GM21737 (cell line): Measurements from ENCODE around the gene TXNRD1.
"Not testable (repeated sequence)": the region's sequence is repeated elsewhere in the genome, so short reads cannot be mapped to it uniquely, and the experiment has no call there.

Experiments used
- ATAC-seq: cut with Tn5 transposase; IDR thresholded peaks from one replicate; pipeline ENCODE4 v1.9.1; 2021; ENCODE audit warnings: mild to moderate bottlenecking, moderate library complexity; ENCODE audit not compliant: unreplicated experiment

TXNRD1 gene

DNA sequence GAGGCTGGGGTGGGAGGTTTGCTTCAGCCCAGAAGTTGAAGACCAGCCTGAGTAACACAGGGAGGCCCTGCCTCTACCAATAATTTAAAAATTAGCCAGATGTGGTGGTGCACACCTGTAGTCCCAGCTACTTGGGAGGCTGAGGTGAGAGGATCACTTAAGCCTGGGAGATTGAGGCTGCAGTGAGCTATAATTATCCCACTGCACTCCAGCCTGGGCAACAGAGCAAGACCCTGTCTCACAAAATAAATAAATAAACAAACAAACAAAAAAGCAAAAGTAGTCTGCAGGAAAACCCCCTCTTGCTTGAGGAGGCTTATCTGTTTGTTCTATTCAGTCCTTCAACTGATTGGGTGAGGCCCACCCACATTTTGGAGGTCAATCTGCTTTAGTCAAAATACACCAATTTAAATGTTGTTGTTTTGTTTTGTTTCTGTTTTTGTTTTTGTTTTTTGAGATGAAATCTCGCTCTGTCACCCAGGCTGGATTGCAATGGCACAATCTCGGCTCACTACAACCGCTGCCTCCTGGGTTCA is 24.9 kb upstream of the TXNRD1 start:
- ATAC-seq: no peak

DNA sequence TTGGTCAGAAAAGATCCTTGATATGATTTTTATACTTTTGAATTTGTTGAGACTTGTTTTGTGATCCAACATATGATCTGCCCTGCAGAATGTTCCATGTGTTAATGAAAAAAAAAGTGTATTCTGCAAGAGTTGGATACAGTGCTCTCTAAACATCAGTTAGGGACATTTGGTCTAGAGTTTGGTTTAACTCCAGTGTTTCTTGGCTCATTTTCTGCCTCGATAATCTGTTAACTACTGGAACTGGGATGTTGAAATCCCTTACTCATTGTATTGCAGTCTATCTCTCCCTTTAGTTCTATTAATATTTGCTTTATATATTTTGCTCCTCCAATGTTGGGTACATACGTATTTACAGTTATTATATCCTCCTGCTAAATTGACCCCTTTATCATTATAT is 18.3 kb upstream of the TXNRD1 start:
- ATAC-seq: no peak

GRCh38 chr12:104199964-104200363 is 15.6 kb upstream of the TXNRD1 start:
- ATAC-seq: no peak

GRCh38 chr12:104201238-104202001 is 14.2 kb upstream of the TXNRD1 start:
- ATAC-seq: no peak

GRCh38 chr12:104204690-104205480 is 10.7 kb upstream of the TXNRD1 start:
- no peak for ATAC-seq

DNA sequence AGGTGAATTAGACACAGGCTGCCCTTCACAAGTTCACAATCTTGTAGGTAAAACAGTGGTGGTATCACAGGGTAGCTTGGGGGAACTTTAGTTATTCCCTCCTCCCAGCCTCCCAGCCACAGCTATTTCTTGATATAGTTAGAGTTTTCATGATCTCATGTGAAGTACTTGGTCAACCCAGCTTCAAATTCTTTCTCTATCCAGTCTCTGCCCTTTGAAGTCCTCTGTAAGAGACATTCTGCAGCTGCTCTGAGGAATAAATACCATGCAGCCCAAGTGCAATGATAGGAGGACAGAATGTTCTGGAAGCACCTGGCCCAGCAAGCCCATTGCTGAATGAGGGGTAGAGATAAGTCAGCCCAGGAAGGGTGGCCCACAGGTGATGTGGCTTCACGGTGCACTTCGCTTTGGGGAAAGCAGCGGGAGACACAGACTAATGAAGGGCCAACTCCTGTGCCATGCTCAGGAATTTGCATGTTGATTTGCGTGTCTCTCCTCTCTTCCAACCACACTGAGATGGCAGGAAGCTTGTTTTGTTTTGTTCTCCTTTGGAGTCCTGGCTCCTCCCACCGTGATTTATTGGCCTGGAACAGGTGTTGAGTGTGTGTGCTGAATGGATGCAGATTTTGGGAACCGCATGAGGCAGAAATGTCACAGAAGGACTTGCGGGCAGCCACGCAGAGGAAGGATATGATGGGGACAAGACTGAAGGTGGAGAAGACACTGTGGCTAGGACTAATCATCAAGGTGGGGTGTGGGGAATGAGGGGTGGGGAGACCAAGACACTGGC is 8.0 kb upstream of the TXNRD1 start:
- no peak for ATAC-seq

DNA sequence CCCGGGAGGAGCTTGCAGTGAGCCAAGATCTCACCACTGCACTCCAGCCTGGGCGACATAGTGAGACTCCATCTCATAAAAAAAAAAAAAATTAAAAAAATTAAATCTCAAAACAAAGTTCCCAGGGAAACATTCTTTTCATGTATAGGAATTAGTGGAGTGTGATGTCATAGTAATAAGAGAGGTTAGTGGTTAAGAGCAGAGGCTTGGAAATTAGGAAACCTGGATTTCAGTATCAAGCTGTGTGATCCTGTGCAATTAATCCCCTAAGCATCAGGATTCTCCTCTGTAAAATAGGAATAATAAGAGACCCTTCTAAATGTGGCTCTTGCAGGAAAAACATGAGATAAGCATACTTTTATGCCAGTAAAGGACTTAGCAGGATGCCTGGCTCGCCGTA is 3.1 kb upstream of the TXNRD1 start:
- no peak for ATAC-seq

DNA sequence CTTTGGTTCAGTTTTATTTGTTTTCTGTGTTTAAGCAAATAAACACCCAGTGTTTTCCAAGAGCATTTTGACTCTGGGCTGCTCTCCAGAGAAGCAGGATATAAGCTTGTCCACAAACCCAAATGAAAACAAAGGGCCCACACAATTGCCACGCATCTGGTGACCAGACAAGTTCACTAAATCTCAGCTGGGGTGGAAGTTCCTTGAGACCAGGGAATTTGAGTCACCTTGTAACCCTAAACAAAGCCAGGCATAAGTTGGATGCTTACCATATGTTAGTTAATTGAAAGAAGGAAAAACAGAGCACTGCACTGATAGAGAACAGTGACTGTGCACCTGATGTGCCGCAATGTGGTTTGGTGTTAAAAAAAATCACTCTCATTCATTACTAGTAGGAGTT is 1.6 kb upstream of the TXNRD1 start:
- no peak for ATAC-seq

GRCh38 chr12:104216521-104216924 is 944 bp downstream of the TXNRD1 start:
- no peak for ATAC-seq

DNA sequence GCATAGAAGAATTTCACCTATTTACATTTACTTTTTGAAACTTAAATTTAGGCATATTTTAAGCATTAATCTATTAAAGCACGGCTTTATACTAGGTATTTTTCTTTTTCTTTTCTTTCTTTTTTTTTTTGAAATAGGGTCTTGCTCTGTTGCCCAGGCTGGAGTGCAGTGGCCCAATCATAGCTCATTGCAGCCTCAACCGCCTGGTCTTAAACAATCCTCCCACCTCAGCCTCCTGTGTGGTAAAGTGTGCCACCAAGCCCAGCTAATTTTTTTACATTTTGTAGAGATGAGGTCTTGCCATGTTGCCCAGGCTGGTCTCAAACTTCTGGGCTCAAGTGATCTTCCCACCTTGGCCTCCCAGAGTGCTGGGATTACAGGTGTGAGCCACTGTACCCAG is 2.9 kb downstream of the TXNRD1 start:
- ATAC-seq: not testable (repeated sequence)

DNA sequence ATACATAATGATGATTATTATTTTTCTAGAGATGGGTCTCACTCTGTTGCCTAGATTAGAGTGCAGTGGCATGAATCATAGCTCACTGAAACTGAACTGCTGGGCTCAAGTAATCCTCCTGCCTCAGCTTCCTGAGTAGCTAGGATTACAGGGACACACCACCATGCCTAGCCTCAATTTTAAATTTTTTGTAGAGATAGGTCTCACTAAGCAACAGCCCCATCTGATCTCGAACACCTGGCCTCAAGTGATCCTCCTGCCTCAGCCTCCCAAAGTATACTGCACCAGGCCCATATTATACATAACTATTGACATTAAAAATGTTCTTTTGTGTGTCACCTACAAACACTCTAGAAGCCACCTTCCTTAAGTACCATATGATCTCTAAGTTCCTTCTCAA is 3.4 kb downstream of the TXNRD1 start:
- ATAC-seq: no peak

DNA sequence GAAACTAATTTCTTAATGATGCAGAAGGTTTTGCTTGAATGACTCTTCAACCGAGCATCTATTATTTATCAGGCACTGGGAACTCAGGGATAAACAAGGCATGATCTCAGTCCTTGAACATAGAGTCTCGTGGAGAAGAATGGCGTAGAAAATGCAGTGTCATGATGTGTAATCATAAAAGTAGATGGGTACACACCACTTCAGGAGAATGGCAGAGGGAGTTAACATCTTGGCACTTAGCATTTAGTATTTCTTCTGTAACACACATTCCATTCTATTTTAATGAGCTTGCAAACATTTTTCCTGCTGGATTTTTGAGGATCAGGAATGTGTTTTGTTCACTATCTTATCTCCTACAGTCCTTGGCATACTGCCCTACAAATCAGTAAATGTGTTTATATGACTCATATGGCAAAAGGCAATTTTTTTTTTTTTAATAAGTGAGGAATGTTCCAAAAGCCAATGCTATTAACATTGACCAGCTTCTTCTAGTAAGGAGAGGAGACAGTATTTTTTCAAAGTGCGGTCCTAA is 3.8 kb downstream of the TXNRD1 start:
- no peak for ATAC-seq

DNA sequence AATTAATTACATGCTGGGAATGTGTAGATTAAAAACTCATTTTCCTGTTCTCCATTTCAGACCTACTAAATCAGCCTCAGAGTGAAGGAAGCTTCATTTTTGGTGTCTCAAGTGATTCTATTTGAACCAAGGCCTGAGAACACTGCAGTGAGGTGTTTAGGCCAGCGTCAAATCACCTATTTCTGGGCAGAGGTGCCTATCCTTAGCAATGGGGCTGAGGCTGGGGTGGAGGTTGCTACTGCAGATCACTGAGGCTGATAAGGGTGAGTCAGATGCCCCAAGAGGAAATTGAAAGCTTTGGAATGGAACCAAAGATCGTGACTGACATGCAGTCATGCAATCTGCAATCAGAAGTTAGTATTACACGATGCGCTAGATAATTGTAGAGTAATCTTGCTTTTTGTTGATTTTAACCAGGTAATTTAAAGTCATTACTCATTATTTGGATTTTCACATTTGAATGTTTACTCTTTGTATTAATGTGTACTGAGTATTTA is 4.4 kb downstream of the TXNRD1 start:
- ATAC-seq: no peak

GRCh38 chr12:104220931-104221330 is 5.4 kb downstream of the TXNRD1 start:
- ATAC-seq: no peak

DNA sequence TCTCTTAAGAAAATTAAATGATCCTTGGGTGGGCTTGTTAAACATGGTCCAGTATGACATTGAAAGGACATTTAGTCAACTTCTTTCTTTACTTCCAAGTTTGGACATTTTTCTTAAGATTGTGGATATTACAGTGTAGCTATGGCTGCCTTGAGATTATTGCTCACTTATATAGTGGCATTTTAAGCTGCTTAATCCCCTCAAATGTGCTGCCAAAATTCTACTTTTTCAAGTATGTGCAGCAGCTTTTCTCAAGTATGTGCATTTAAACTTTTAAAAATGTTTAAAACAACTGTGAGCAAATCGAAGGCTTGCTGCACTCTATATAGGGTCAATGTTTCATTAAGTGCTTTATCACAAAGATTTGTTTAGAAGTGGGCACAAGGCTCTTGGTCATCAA is 7.4 kb downstream of the TXNRD1 start:
- no peak for ATAC-seq

DNA sequence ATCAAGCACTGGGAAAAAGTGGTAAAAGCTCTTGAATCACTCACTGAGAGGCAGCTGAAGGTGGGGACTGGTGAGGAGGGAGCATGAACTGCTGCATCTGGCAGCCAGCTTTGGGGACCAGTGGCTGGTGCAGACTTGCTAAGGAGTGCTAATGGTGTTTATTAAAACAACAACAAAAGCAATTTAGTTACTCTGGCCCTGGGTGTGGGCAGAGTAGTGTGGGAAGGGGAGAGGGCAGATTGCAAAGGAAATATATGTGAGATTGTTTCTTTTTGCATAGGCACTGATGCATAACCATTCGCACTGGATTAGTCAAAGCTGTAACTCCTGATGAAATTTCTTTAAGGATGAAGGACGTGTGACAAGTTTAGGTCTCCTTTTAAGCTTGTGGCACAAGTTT is 8.1 kb downstream of the TXNRD1 start:
- no peak for ATAC-seq

- no peak for ATAC-seq
Measured at GRCh38 chr12:104226672-104227071, 11.1 kb downstream of the TXNRD1 start.

- ATAC-seq: no peak
Measured at GRCh38 chr12:104230304-104231095, 14.9 kb downstream of the TXNRD1 start.

DNA sequence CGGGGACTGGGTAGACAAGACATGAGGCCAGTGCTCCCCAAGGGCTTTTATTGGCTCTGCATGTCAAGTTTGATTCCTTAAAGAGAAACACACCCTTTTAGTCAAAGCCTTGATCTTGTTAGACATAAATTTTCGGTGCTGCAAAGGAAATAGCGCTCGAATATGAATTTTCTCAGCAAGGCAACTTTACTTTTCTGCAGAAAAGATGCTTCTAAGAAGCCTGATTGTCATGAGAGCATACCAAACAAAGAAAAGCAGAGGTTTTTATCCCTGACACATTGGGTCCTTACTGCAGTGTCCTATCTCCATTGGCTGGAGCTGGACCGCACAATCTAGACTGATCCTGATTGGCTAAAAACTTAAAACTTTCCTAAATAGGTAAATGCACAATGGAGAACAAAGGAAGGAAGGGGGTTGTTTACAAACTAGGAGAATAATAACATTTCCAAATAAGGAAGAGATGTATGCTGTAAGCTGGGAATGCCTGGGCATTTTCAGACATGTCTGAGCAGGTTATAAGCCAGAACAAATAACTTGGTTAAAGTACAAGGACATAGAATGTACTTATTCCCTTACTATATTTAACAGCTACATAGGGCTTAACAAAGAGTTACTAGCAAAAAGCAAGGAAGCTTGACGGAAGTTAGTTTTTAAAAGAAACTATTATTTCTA is 17.2 kb downstream of the TXNRD1 start:
- no peak for ATAC-seq
